H1 (cell line): ENCODE measurements around the gene THAP10. TPM values are rescaled to one million over a fixed set of nuclear protein-coding genes. Genes with fewer than 3 reads are reported as not detected.

Experiments
- RAD21 ChIP-seq, 2 experiments: IDR thresholded peaks in 1 of 2; conservative IDR thresholded peaks in 1 of 2; 2 replicates each; pipeline ENCODE4 v1.6.1; 2011; ENCODE audit warnings: low read depth in 2 of 2, low read length in 2 of 2, improper control_type of control experiment in 1 of 2, inconsistent platforms in 1 of 2, mild to moderate bottlenecking in 1 of 2, moderate library complexity in 1 of 2
- polyA plus RNA-seq, 7 experiments: library from polyadenylated mRNA; depleted of rRNA in 3 of 7; stranded (reverse) in 5 of 7; unstranded in 2 of 7; fragments of >200 nt in 5 of 7; fragments of 200-250 nt in 2 of 7; gene quantifications; 1 replicate in 5 of 7; 2 replicates in 1 of 7; 4 replicates in 1 of 7; pipeline versions ENCODE4 v1.2.1 to v1.2.3, GENCODE V29; 2011 to 2013; ENCODE audit warnings: missing spikeins in 2 of 7, mixed read lengths in 2 of 7
- total RNA-seq: library from RNA; stranded (reverse); fragmentation: NEBNext Ultra II Directional; extraction: Animal tissue kit (Norgen Biotek cat#: 25700); gene quantifications from 2 replicates; pipeline ENCODE4 v1.2.1, GENCODE V29; 2021

Gene THAP10
- total and polyA plus RNA-seq, 2 of the 8 experiments (the other 6 are each of a cell fraction or from before 2014, with no cell fraction given) = 2.8 to 4.5 TPM

DNA sequence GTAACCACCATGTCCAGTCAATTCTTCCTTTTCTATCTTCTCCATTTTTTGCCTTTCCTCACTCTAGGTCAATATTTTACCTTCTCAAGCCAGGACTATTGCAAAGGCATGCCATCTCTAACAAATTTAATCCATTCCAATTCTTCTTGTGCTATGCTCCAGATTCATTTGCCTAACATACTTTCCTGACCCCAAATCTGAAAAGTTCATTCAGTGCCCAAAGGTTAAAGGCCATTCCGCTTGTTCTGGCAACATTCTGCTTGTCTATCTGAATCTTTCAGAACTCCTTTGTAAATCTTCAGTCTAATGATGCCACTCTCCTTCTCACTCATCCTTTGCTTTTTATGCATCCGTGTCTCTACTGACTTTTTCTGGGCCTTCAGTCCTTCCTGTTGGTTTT is 15.6 kb downstream of the THAP10 start (continued):
- TF ChIP-seq RAD21 (IDR thresholded peaks at IDR 0.05 in 1 of 2, conservative IDR thresholded peaks at IDR 0.05 in 1 of 2; ENCODE audit: low read depth in 2 of 2, low read length in 2 of 2) = no peak
